ENCODE results near the gene COMMD2. TPM values are rescaled to one million over a fixed set of nuclear protein-coding genes. Genes with fewer than 3 reads are reported as not detected.

The COMMD2 gene
- total and polyA plus RNA-seq, 10 of the 15 experiments (the other 5 are each of a cell fraction or from before 2014, with no cell fraction given), result 23.0 to 97.0 (median 50.9) TPM

- Histone ChIP-seq H3K4me2 (ENCODE audit: control insufficient read depth, insufficient read depth) (no peak overlapping the region), H3K27ac (ENCODE audit: control insufficient read depth, insufficient read depth) (no peak overlapping the region), H2AFZ (ENCODE audit: control insufficient read depth, low read depth, low read length) (peak overlapping the region; percentile 89; the same call in 1 of the 2 replicates), H3K79me2 (ENCODE audit: control insufficient read depth, insufficient read depth, low read length) (peaks cover 6% of the 10 kb centered on the region), H3K4me3 (no peak overlapping the region), H3K27me3 (replicated peaks in 1 of 2; ENCODE audit: control insufficient read depth in 2 of 2, insufficient read depth in 2 of 2, low read length in 1 of 2) (no peaks in the 10 kb centered on the region; a peak in 1 of 4 replicates), H3K9me3 (replicated peaks; ENCODE audit: control insufficient read depth, insufficient read depth, low read length) (no peaks in the 10 kb centered on the region), H3K9ac (ENCODE audit: control insufficient read depth, insufficient read depth, low read length) (no peak overlapping the region), H3K4me1 (ENCODE audit: control insufficient read depth, insufficient read depth, low read length) (no peaks in the 10 kb centered on the region), H4K20me1 (ENCODE audit: control insufficient read depth, insufficient read depth) (no peaks in the 10 kb centered on the region), H3K36me3 (ENCODE audit: control insufficient read depth in 2 of 2, insufficient read depth in 2 of 2, low read length in 1 of 2) (peaks cover 0 to 3% of the 10 kb centered on the region in 2 experiments; a peak in 1 of 4 replicates)
- TF ChIP-seq REST (IDR thresholded peaks at IDR 0.05; ENCODE audit: low read depth, low read length) (no peak), FOS (IDR thresholded peaks at IDR 0.05; ENCODE audit: borderline replicate concordance, extremely low read depth, insufficient read length) (no peak), SUZ12 (IDR thresholded peaks at IDR 0.05; ENCODE audit: unreplicated experiment) (no peak), ELK1 (IDR thresholded peaks at IDR 0.05; ENCODE audit: low read depth, low read length) (no peak), CREM (IDR thresholded peaks at IDR 0.05; ENCODE audit: low read depth) (no peak), STAT3 (IDR thresholded peaks at IDR 0.05; ENCODE audit: low read depth, low read length) (no peak), PAX8 (IDR thresholded peaks at IDR 0.05) (no peak)
- no peak for FAIRE-seq
- in situ Hi-C loops (cut with MboI) (no loop called here), intact Hi-C loops (cut with micrococcal nuclease; ENCODE audit: unreplicated experiment) (loop anchor here (2.0 kb wide), 1 partner anchor 59 kb away; the partner anchor contains the start of gene RNF13)
- ChIA-PET SMC1A (ENCODE audit: uncharacterized antibody, unreplicated experiment) (interaction anchor here (1.1 to 1.4 kb wide), 2 partner anchors 155 to 184 kb away, joined by 4 to 21 read pairs; no protein-coding TSS in a partner anchor), CTCF (interaction anchor here (1.2 to 4.7 kb wide), 6 partner anchors 17 to 222 kb away, joined by 3 to 49 read pairs (median 26); no protein-coding TSS in a partner anchor), POLR2A (interaction anchor here (0.6 kb wide), 1 partner anchor 94 kb away, joined by 3 read pairs; no protein-coding TSS in a partner anchor), RAD21 (ENCODE audit: unreplicated experiment) (interaction anchor here (3.1 to 3.4 kb wide), 2 partner anchors 186 to 223 kb away, joined by 21 to 34 read pairs; no protein-coding TSS in a partner anchor)
- ATAC-seq, result no peak
- no TSS peak for BruUV-seq (replicated peaks)
- no peak for DNase-seq (ENCODE audit: low read depth, low spot score)
Measured at GRCh38 chr3:149753717-149754116, 1.4 kb upstream of the COMMD2 start.
